Panc1 (cell line): ENCODE measurements around the gene OSBPL8.

Source experiments
- POLR2AphosphoS5 ChIP-seq: IDR thresholded peaks from 2 replicates; pipeline ENCODE4 v1.6.1; 2012; ENCODE audit warnings: mild to moderate bottlenecking, low read depth, low read length, moderate library complexity
- SIN3A ChIP-seq: IDR thresholded peaks from 2 replicates; pipeline ENCODE4 v1.6.1; 2012; ENCODE audit warnings: low read depth, mild to moderate bottlenecking, low read length, moderate library complexity, borderline replicate concordance; ENCODE audit not compliant: insufficient read depth
- TCF7L2 ChIP-seq: IDR thresholded peaks from 2 replicates; pipeline ENCODE4 v1.6.1; 2011; ENCODE audit warnings: mild to moderate bottlenecking, low read depth, low read length, inconsistent platforms
- TF ChIP-seq, protein P1 (sequence below): fragments of 450-650 bp; IDR thresholded peaks from 2 replicates; pipeline ENCODE4 v1.5.1; 2017; ENCODE audit warnings: mild to moderate bottlenecking
- TF ChIP-seq, protein P2 (sequence below), 2 experiments: IDR thresholded peaks; 2 replicates each; pipeline ENCODE4 v1.6.1; 2011 to 2012; ENCODE audit warnings: low read depth in 2 of 2, control low read depth in 1 of 2, low read length in 1 of 2, mild to moderate bottlenecking in 1 of 2, moderate library complexity in 1 of 2; ENCODE audit not compliant: insufficient read depth in 1 of 2

GRCh38 chr12:76548222-76548837, 11.2 kb downstream of the OSBPL8 start:
- TF ChIP-seq, protein P1, sequence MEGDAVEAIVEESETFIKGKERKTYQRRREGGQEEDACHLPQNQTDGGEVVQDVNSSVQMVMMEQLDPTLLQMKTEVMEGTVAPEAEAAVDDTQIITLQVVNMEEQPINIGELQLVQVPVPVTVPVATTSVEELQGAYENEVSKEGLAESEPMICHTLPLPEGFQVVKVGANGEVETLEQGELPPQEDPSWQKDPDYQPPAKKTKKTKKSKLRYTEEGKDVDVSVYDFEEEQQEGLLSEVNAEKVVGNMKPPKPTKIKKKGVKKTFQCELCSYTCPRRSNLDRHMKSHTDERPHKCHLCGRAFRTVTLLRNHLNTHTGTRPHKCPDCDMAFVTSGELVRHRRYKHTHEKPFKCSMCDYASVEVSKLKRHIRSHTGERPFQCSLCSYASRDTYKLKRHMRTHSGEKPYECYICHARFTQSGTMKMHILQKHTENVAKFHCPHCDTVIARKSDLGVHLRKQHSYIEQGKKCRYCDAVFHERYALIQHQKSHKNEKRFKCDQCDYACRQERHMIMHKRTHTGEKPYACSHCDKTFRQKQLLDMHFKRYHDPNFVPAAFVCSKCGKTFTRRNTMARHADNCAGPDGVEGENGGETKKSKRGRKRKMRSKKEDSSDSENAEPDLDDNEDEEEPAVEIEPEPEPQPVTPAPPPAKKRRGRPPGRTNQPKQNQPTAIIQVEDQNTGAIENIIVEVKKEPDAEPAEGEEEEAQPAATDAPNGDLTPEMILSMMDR = no peak
- no peak for TF ChIP-seq POLR2AphosphoS5
- TF ChIP-seq, protein P2, sequence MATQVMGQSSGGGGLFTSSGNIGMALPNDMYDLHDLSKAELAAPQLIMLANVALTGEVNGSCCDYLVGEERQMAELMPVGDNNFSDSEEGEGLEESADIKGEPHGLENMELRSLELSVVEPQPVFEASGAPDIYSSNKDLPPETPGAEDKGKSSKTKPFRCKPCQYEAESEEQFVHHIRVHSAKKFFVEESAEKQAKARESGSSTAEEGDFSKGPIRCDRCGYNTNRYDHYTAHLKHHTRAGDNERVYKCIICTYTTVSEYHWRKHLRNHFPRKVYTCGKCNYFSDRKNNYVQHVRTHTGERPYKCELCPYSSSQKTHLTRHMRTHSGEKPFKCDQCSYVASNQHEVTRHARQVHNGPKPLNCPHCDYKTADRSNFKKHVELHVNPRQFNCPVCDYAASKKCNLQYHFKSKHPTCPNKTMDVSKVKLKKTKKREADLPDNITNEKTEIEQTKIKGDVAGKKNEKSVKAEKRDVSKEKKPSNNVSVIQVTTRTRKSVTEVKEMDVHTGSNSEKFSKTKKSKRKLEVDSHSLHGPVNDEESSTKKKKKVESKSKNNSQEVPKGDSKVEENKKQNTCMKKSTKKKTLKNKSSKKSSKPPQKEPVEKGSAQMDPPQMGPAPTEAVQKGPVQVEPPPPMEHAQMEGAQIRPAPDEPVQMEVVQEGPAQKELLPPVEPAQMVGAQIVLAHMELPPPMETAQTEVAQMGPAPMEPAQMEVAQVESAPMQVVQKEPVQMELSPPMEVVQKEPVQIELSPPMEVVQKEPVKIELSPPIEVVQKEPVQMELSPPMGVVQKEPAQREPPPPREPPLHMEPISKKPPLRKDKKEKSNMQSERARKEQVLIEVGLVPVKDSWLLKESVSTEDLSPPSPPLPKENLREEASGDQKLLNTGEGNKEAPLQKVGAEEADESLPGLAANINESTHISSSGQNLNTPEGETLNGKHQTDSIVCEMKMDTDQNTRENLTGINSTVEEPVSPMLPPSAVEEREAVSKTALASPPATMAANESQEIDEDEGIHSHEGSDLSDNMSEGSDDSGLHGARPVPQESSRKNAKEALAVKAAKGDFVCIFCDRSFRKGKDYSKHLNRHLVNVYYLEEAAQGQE (IDR thresholded peaks at IDR 0.05; ENCODE audit: insufficient read depth in 1 of 2, low read depth in 2 of 2, low read length in 1 of 2) = no peak
- no peak for TF ChIP-seq SIN3A
- no peak for TF ChIP-seq TCF7L2
